22Rv1 (cell line): ENCODE measurements around the gene SYNE1.

Experiments used
- CTCF ChIP-seq: fragments of 450-650 bp; IDR thresholded peaks from 2 replicates; pipeline ENCODE4 v1.5.1; 2017; ENCODE audit warnings: mild to moderate bottlenecking
- ZFX ChIP-seq: fragments of 450-650 bp; IDR thresholded peaks from 2 replicates; pipeline ENCODE4 v1.6.1; 2017; ENCODE audit warnings: antibody characterized with exemption, borderline replicate concordance

GRCh38 chr6:152364866-152365265 lies 272.3 kb downstream of the SYNE1 start:
- no peak for TF ChIP-seq CTCF
- no peak for TF ChIP-seq ZFX
